ENCODE data around the gene DSCAML1. TPM values are rescaled to one million over a fixed set of nuclear protein-coding genes. Genes with fewer than 3 reads are reported as not detected.

DSCAML1 gene
- total and polyA plus RNA-seq, 10 of the 15 experiments (the other 5 are each of a cell fraction or from before 2014, with no cell fraction given) = 0.03 to 0.18 (median 0.06) TPM; not detected in 1

GRCh38 chr11:117815262-117815803 lies 18.3 kb upstream of the DSCAML1 start:
- Histone ChIP-seq H3K27ac (ENCODE audit: control insufficient read depth, insufficient read depth) (peak overlapping the region; percentile 87), H3K9me3 (replicated peaks; ENCODE audit: control insufficient read depth, insufficient read depth, low read length) (no peaks in the 10 kb centered on the region), H3K9ac (ENCODE audit: control insufficient read depth, insufficient read depth, low read length) (peak overlapping the region; percentile 66), H3K36me3 (ENCODE audit: control insufficient read depth in 2 of 2, insufficient read depth in 2 of 2, low read length in 1 of 2) (no peaks in the 10 kb centered on the region), H3K4me2 (ENCODE audit: control insufficient read depth, insufficient read depth) (peak overlapping the region; percentile 90), H3K27me3 (replicated peaks in 1 of 2; ENCODE audit: control insufficient read depth in 2 of 2, insufficient read depth in 2 of 2, low read length in 1 of 2) (no peaks in the 10 kb centered on the region), H3K4me3 (peak overlapping the region; percentile 34; the same call in 1 of the 2 replicates), H2AFZ (ENCODE audit: control insufficient read depth, low read depth, low read length) (no peak overlapping the region; the same call in 1 of the 2 replicates), H3K4me1 (ENCODE audit: control insufficient read depth, insufficient read depth, low read length) (peaks cover 55% of the 10 kb centered on the region), H3K79me2 (ENCODE audit: control insufficient read depth, insufficient read depth, low read length) (peaks cover 2% of the 10 kb centered on the region; the same call in 1 of the 2 replicates), H4K20me1 (ENCODE audit: control insufficient read depth, insufficient read depth) (no peaks in the 10 kb centered on the region)
- ChIA-PET RAD21 (ENCODE audit: unreplicated experiment) (interaction anchor here (0.8 to 22.6 kb wide), 27 partner anchors 9 to 634 kb away, joined by 3 to 393 read pairs (median 6); partner anchors contain the start of genes FXYD2, IL10RA and TMPRSS13), POLR2A (interaction anchor here (0.5 to 4.8 kb wide), 15 partner anchors 7 to 636 kb away, joined by 3 to 47 read pairs (median 5); partner anchors contain the start of gene FXYD2), SMC1A (ENCODE audit: uncharacterized antibody, unreplicated experiment) (interaction anchor here (0.7 to 11.7 kb wide), 26 partner anchors 10 to 389 kb away, joined by 3 to 318 read pairs (median 4); partner anchors contain the start of gene IL10RA), CTCF (interaction anchor here (0.7 to 16.0 kb wide), 24 partner anchors 7 to 620 kb away, joined by 3 to 503 read pairs (median 4); partner anchors contain the start of gene FXYD2)
- intact Hi-C loops (cut with micrococcal nuclease; ENCODE audit: unreplicated experiment) = loop anchor here (1.0 to 10.0 kb wide), 5 partner anchors 208 to 1891 kb away; partner anchors contain the start of genes KMT2A, PCSK7 and RNF214
- in situ Hi-C loops (cut with MboI) = no loop called here
- no TSS peak for BruUV-seq (replicated peaks)
- ATAC-seq (peak; percentile 72), DNase-seq (ENCODE audit: low read depth, low spot score) (peak; percentile 94), FAIRE-seq (peak; percentile 85)
- under 1% methylated on average over 7 of the region's 7 CpGs for WGBS (ENCODE audit: insufficient coverage, insufficient replicate concordance, low lambda C conversion rate, missing lambda C conversion rate)
- TF ChIP-seq EGR1 (IDR thresholded peaks at IDR 0.05; ENCODE audit: borderline replicate concordance in 1 of 2, low read depth in 2 of 2, low read length in 2 of 2) = peak in 1 of 2 experiments; percentile 8; a peak in 1 of 3 replicates
- TF ChIP-seq NKRF (conservative IDR thresholded peaks at IDR 0.05) = peak; percentile 7
- TF ChIP-seq ZBED1 (IDR thresholded peaks at IDR 0.05; ENCODE audit: borderline replicate concordance) = peak; percentile 49; the same call in 1 of the 2 replicates
- peak; percentile 13; the same call in 1 of the 2 replicates for TF ChIP-seq LARP7 (IDR thresholded peaks at IDR 0.05)
- peak; percentile 94 for TF ChIP-seq IKZF1 (conservative IDR thresholded peaks at IDR 0.05)
- peak; percentile 60 to 73 for TF ChIP-seq BHLHE40 (IDR thresholded peaks at IDR 0.05; ENCODE audit: borderline replicate concordance in 1 of 2, low read depth in 2 of 2, low read length in 1 of 2)
- 0 out of 2 replicates have a peak, but pooled peaks have one; percentile 11 for TF ChIP-seq TCF3 (IDR thresholded peaks at IDR 0.05; ENCODE audit: borderline replicate concordance, insufficient read depth, low read depth, low read length)
- peak; percentile 54 for TF ChIP-seq ATF7 (IDR thresholded peaks at IDR 0.05; ENCODE audit: low read depth)
- peak; percentile 97 for TF ChIP-seq PKNOX1 (IDR thresholded peaks at IDR 0.05)
- no peak for TF ChIP-seq BCLAF1 (IDR thresholded peaks at IDR 0.05)
- peak; percentile 86 for TF ChIP-seq EED (IDR thresholded peaks at IDR 0.05; ENCODE audit: low read depth)
- TF ChIP-seq HCFC1 (IDR thresholded peaks at IDR 0.05; ENCODE audit: low read length) = 0 out of 2 replicates have a peak, but pooled peaks have one; percentile 18
- TF ChIP-seq ZNF207 (IDR thresholded peaks at IDR 0.05; ENCODE audit: borderline replicate concordance) = peak; percentile 49; the same call in 1 of the 2 replicates
- TF ChIP-seq POU2F2 (IDR thresholded peaks at IDR 0.05; ENCODE audit: borderline replicate concordance, low read depth, low read length) = peak; percentile 61; the same call in 2 of the 3 replicates
- TF ChIP-seq RBBP5 (conservative IDR thresholded peaks at IDR 0.05) = no peak
- 0 out of 2 replicates have a peak, but pooled peaks have one; percentile 31 for TF ChIP-seq ZNF24 (IDR thresholded peaks at IDR 0.05)

All from GM12878 (cell line).